Neuronal stem cell (in vitro differentiated cells): ENCODE data around the gene MSH3.
"Not testable (repeated sequence)": the region's sequence is repeated elsewhere in the genome, so short reads cannot be mapped to it uniquely, and the experiment has no call there.

Source experiments
- DNase-seq: peaks from one replicate; pipeline ENCODE4 v3.0.0-alpha.2; 2013; ENCODE audit warnings: low spot score
- H2AFZ ChIP-seq: one replicate; pipeline ENCODE4 v1.6.1; 2013; ENCODE audit warnings: mild to moderate bottlenecking, low read length, inconsistent platforms
- H2AK5ac ChIP-seq: 2 replicates; pipeline ENCODE4 v1.6.1; 2013; ENCODE audit warnings: low read depth, mild to moderate bottlenecking, inconsistent platforms, low read length, moderate library complexity, mixed read lengths
- H2BK120ac ChIP-seq: 2 replicates; pipeline ENCODE4 v1.6.1; 2013; ENCODE audit warnings: low read depth, mild to moderate bottlenecking, inconsistent platforms, low read length, moderate library complexity, mixed read lengths
- H2BK12ac ChIP-seq: one replicate; pipeline ENCODE4 v1.6.1; 2013; ENCODE audit warnings: low read length, inconsistent platforms
- H2BK15ac ChIP-seq: 2 replicates; pipeline ENCODE4 v1.6.1; 2013; ENCODE audit warnings: mild to moderate bottlenecking, low read length, inconsistent platforms, mixed read lengths
- H2BK5ac ChIP-seq: one replicate; pipeline ENCODE4 v1.6.1; 2013; ENCODE audit warnings: inconsistent platforms, mild to moderate bottlenecking, low read length, moderate library complexity
- H3K14ac ChIP-seq: one replicate; pipeline ENCODE4 v1.6.1; 2013; ENCODE audit warnings: low read length, inconsistent platforms
- H3K18ac ChIP-seq: 2 replicates; pipeline ENCODE4 v1.6.1; 2013; ENCODE audit warnings: low read length, inconsistent platforms
- H3K23ac ChIP-seq: 2 replicates; pipeline ENCODE4 v1.6.1; 2013; ENCODE audit warnings: low read depth, mild to moderate bottlenecking, mixed read lengths, low read length, inconsistent platforms; ENCODE audit not compliant: poor library complexity
- H3K27ac ChIP-seq: replicated peaks from 3 replicates; pipeline ENCODE4 v1.5.1; 2013; ENCODE audit warnings: low read length, inconsistent platforms
- H3K27me3 ChIP-seq, 3 experiments: 2 replicates each; pipeline ENCODE4 v1.6.1; 2013; ENCODE audit warnings: low read length in 3 of 3, mild to moderate bottlenecking in 2 of 3, inconsistent platforms in 1 of 3, low read depth in 1 of 3, mixed read lengths in 1 of 3, moderate library complexity in 1 of 3; ENCODE audit not compliant: control insufficient read depth in 3 of 3, insufficient read depth in 3 of 3
- H3K36me3 ChIP-seq, 2 donors: replicated peaks in 1 of 2; 2 replicates each; pipeline ENCODE4 v1.6.1; 2013; ENCODE audit warnings: low read length in 2 of 2; ENCODE audit not compliant: control insufficient read depth in 2 of 2, insufficient read depth in 2 of 2
- H3K4ac ChIP-seq: 2 replicates; pipeline ENCODE4 v1.6.1; 2013; ENCODE audit warnings: inconsistent platforms, mild to moderate bottlenecking, low read length, moderate library complexity
- H3K4me1 ChIP-seq, 2 donors: 1 replicate in 1 of 2; 2 replicates in 1 of 2; pipeline ENCODE4 v1.6.1; 2013; ENCODE audit warnings: low read length in 2 of 2, low read depth in 1 of 2; ENCODE audit not compliant: control insufficient read depth in 2 of 2, insufficient read depth in 1 of 2
- H3K4me2 ChIP-seq: one replicate; pipeline ENCODE4 v1.6.1; 2013; ENCODE audit warnings: mild to moderate bottlenecking, low read length, inconsistent platforms; ENCODE audit not compliant: insufficient read depth, poor library complexity, severe bottlenecking
- H3K4me3 ChIP-seq, 2 donors: 2 replicates each; pipeline ENCODE4 v1.5.1; 2013; ENCODE audit warnings: low read length in 2 of 2, mild to moderate bottlenecking in 2 of 2, inconsistent platforms in 1 of 2, moderate library complexity in 1 of 2
- H3K79me1 ChIP-seq: one replicate; pipeline ENCODE4 v1.6.1; 2013; ENCODE audit warnings: low read depth, mild to moderate bottlenecking, inconsistent platforms, low read length, moderate library complexity
- H3K9ac ChIP-seq: one replicate; pipeline ENCODE4 v1.6.1; 2013; ENCODE audit warnings: mild to moderate bottlenecking, low read depth, low read length, inconsistent platforms; ENCODE audit not compliant: poor library complexity
- H3K9me3 ChIP-seq, 2 donors: replicated peaks in 1 of 2; 2 replicates each; pipeline versions ENCODE3 to v1.6.1; 2013; ENCODE audit warnings: low read length in 2 of 2, mild to moderate bottlenecking in 2 of 2, inconsistent platforms in 1 of 2, low read depth in 1 of 2, mixed read lengths in 1 of 2, moderate library complexity in 1 of 2; ENCODE audit not compliant: control insufficient read depth in 2 of 2, insufficient read depth in 1 of 2
- H4K8ac ChIP-seq: one replicate; pipeline ENCODE4 v1.6.1; 2013; ENCODE audit warnings: low read depth, mild to moderate bottlenecking, inconsistent platforms, low read length, moderate library complexity
- H4K91ac ChIP-seq: one replicate; pipeline ENCODE4 v1.6.1; 2013; ENCODE audit warnings: low read length, low read depth, mild to moderate bottlenecking, inconsistent platforms; ENCODE audit not compliant: poor library complexity
- WGBS, 2 donors: extraction: QIAGEN DNeasy Blood & Tissue Kit; methylation state at CpG; one replicate each; pipeline ENCODE4 v1.1.7; 2013; ENCODE audit warnings: missing lambda C conversion rate in 2 of 2, mixed read lengths in 1 of 2; ENCODE audit not compliant: insufficient read length in 2 of 2, insufficient replicate concordance in 1 of 2; ENCODE audit errors: extremely low coverage in 2 of 2; 5-methylcytosine and 5-hydroxymethylcytosine counted together

The MSH3 gene

GRCh38 chr5:80783751-80784150 is 129.3 kb downstream of the MSH3 start:
- not testable (repeated sequence) for H2AK5ac ChIP-seq, H3K27me3 ChIP-seq, H3K27ac ChIP-seq, H3K9ac ChIP-seq, H3K4me2 ChIP-seq, H4K8ac ChIP-seq, H2BK120ac ChIP-seq, H3K9me3 ChIP-seq, H3K4ac ChIP-seq, H4K91ac ChIP-seq, H3K23ac ChIP-seq, H3K14ac ChIP-seq, H3K79me1 ChIP-seq, H2AFZ ChIP-seq, H3K18ac ChIP-seq, H2BK15ac ChIP-seq, H2BK12ac ChIP-seq, H3K4me1 ChIP-seq, H2BK5ac ChIP-seq, DNase-seq, H3K4me3 ChIP-seq
- no CpG with 5 or more reads among the region's 8 CpGs for WGBS, 2 donors
- H3K36me3 ChIP-seq, result peaks cover 3 to 39% of the 10 kb centered on the region in 2 donors

GRCh38 chr5:80784451-80784850 is 130.0 kb downstream of the MSH3 start:
- no peak overlapping the region for H2BK5ac ChIP-seq
- WGBS, 2 donors, result no CpG with 5 or more reads among the region's 4 CpGs
- no peak overlapping the region for H3K4me2 ChIP-seq
- H4K91ac ChIP-seq, result no peak overlapping the region
- peaks cover 3 to 40% of the 10 kb centered on the region in 2 donors for H3K36me3 ChIP-seq
- no peak for DNase-seq
- H2BK15ac ChIP-seq, result no peak overlapping the region
- no peak overlapping the region for H3K27ac ChIP-seq
- no peaks in the 10 kb centered on the region for H3K9me3 ChIP-seq
- no peaks in the 10 kb centered on the region for H3K27me3 ChIP-seq
- no peaks in the 10 kb centered on the region for H3K4me1 ChIP-seq
- no peak overlapping the region for H3K18ac ChIP-seq
- H2BK120ac ChIP-seq, result no peak overlapping the region
- H3K23ac ChIP-seq, result no peak overlapping the region
- no peak overlapping the region for H3K14ac ChIP-seq
- H3K9ac ChIP-seq, result no peak overlapping the region
- H2AFZ ChIP-seq, result no peak overlapping the region
- H3K4ac ChIP-seq, result no peak overlapping the region
- no peak overlapping the region for H3K4me3 ChIP-seq
- no peak overlapping the region for H2BK12ac ChIP-seq
- H2AK5ac ChIP-seq, result no peak overlapping the region
- no peak overlapping the region for H4K8ac ChIP-seq
- H3K79me1 ChIP-seq, result no peaks in the 10 kb centered on the region

- H4K91ac ChIP-seq, H3K4ac ChIP-seq, H3K27me3 ChIP-seq, H2BK12ac ChIP-seq, H2AK5ac ChIP-seq, DNase-seq, H3K14ac ChIP-seq, H3K79me1 ChIP-seq, H3K23ac ChIP-seq, H3K9me3 ChIP-seq, H2AFZ ChIP-seq, H3K9ac ChIP-seq, H3K4me3 ChIP-seq, H4K8ac ChIP-seq, H2BK5ac ChIP-seq, H2BK15ac ChIP-seq, H3K27ac ChIP-seq, H2BK120ac ChIP-seq, H3K4me2 ChIP-seq, H3K18ac ChIP-seq, H3K4me1 ChIP-seq: not testable (repeated sequence)
- no CpG with 5 or more reads among the region's 7 CpGs for WGBS, 2 donors
- peaks cover 2 to 61% of the 10 kb centered on the region in 2 donors for H3K36me3 ChIP-seq
These were observed 135.0 kb downstream of the MSH3 start for GRCh38 chr5:80789319-80790016.

- Histone ChIP-seq H4K8ac (no peak overlapping the region), H2BK5ac (no peak overlapping the region), H3K9ac (no peak overlapping the region), H3K79me1 (no peaks in the 10 kb centered on the region), H3K36me3 (peaks cover 4 to 70% of the 10 kb centered on the region in 2 donors), H3K14ac (no peak overlapping the region), H3K4ac (no peak overlapping the region), H3K27me3 (no peaks in the 10 kb centered on the region), H3K18ac (no peak overlapping the region), H2BK15ac (no peak overlapping the region), H3K27ac (no peak overlapping the region), H3K4me2 (no peak overlapping the region), H2AFZ (no peak overlapping the region), H3K23ac (no peak overlapping the region), H3K9me3 (no peaks in the 10 kb centered on the region), H3K4me3 (no peak overlapping the region), H2AK5ac (no peak overlapping the region), H2BK12ac (no peak overlapping the region), H3K4me1 (no peaks in the 10 kb centered on the region), H2BK120ac (no peak overlapping the region), H4K91ac (no peak overlapping the region)
- no CpG with 5 or more reads among the region's 3 CpGs for WGBS, 2 donors
- DNase-seq, result no peak
These were observed 136.2 kb downstream of the MSH3 start for GRCh38 chr5:80790698-80791097.
